Keratinocyte (primary cell): Measurements from ENCODE around the gene RYR1. TPM values are rescaled to one million over a fixed set of nuclear protein-coding genes. Genes with fewer than 3 reads are reported as not detected.

Source experiments
- DNase-seq: peaks from one replicate; pipeline ENCODE4 v3.0.0-alpha.2; 2011; ENCODE audit warnings: low read depth, missing footprints, low spot score
- FAIRE-seq: peaks from 2 replicates; lab custom pipeline; 2011; peaks lifted over from hg19 to GRCh38; lab: Jason Lieb, UNC
- H2AFZ ChIP-seq: 2 replicates; pipeline ENCODE4 v1.6.0; 2012; ENCODE audit warnings: low read length, control low read depth, inconsistent platforms; ENCODE audit not compliant: control insufficient read depth
- H3K27ac ChIP-seq: 2 replicates; pipeline ENCODE4 v1.5.1; 2011; ENCODE audit warnings: low read length; ENCODE audit not compliant: control insufficient read depth, insufficient read depth
- H3K27me3 ChIP-seq: 3 replicates; pipeline ENCODE4 v1.6.0; 2011; ENCODE audit warnings: low read length; ENCODE audit not compliant: control insufficient read depth, insufficient read depth; ENCODE audit errors: extremely low read depth
- H3K36me3 ChIP-seq, 2 experiments: 2 replicates in 1 of 2; 3 replicates in 1 of 2; pipeline ENCODE4 v1.5.1; 2011; ENCODE audit warnings: low read length in 2 of 2, mild to moderate bottlenecking in 1 of 2; ENCODE audit not compliant: control insufficient read depth in 2 of 2, insufficient read depth in 2 of 2; ENCODE audit errors: extremely low read depth in 1 of 2
- H3K4me1 ChIP-seq: 3 replicates; pipeline ENCODE4 v1.5.1; 2011; ENCODE audit warnings: low read length; ENCODE audit not compliant: control insufficient read depth, insufficient read depth; ENCODE audit errors: extremely low read depth
- H3K4me2 ChIP-seq: 3 replicates; pipeline ENCODE4 v1.6.0; 2011; ENCODE audit warnings: low read depth, low read length; ENCODE audit not compliant: control insufficient read depth, insufficient read depth; ENCODE audit errors: extremely low read depth
- H3K4me3 ChIP-seq, 3 experiments: fragments of 200-600 bp in 1 of 3; sonication (generic) in 1 of 3; 2 replicates in 2 of 3; 3 replicates in 1 of 3; pipeline ENCODE4 v1.5.1; 2011 to 2016; ENCODE audit warnings: low read length in 3 of 3, mild to moderate bottlenecking in 3 of 3, control low read depth in 2 of 3, inconsistent platforms in 1 of 3, low read depth in 1 of 3, mixed read lengths in 1 of 3, mixed run types in 1 of 3, moderate library complexity in 1 of 3; ENCODE audit not compliant: control insufficient read depth in 2 of 3, insufficient read depth in 2 of 3; ENCODE audit errors: extremely low read depth in 1 of 3
- H3K79me2 ChIP-seq: 2 replicates; pipeline ENCODE4 v1.6.0; 2012; ENCODE audit warnings: low read length; ENCODE audit not compliant: control insufficient read depth, insufficient read depth
- H3K9ac ChIP-seq: 3 replicates; pipeline ENCODE4 v1.6.0; 2011; ENCODE audit warnings: low read length; ENCODE audit not compliant: control insufficient read depth, insufficient read depth; ENCODE audit errors: extremely low read depth
- H3K9me1 ChIP-seq: 3 replicates; pipeline ENCODE4 v1.6.0; 2011; ENCODE audit warnings: low read length; ENCODE audit not compliant: control insufficient read depth, insufficient read depth; ENCODE audit errors: extremely low read depth
- H3K9me3 ChIP-seq: 2 replicates; pipeline ENCODE4 v1.5.1; 2012; ENCODE audit warnings: low read depth, low read length; ENCODE audit not compliant: control insufficient read depth
- H4K20me1 ChIP-seq: 3 replicates; pipeline ENCODE4 v1.6.0; 2011; ENCODE audit warnings: low read length; ENCODE audit not compliant: control insufficient read depth, insufficient read depth; ENCODE audit errors: extremely low read depth
- CTCF ChIP-seq, 3 experiments: IDR thresholded peaks in 1 of 3; conservative IDR thresholded peaks in 1 of 3; optimal IDR thresholded peaks in 1 of 3; 2 replicates in 2 of 3; 3 replicates in 1 of 3; pipeline versions ENCODE3 to v1.5.1; 2011; ENCODE audit warnings: low read length in 3 of 3, mild to moderate bottlenecking in 3 of 3, moderate library complexity in 2 of 3, control low read depth in 1 of 3, inconsistent platforms in 1 of 3; ENCODE audit not compliant: insufficient read depth in 2 of 3; ENCODE audit errors: extremely low read depth in 1 of 3
- EZH2 ChIP-seq: IDR thresholded peaks from one replicate; pipeline ENCODE4 v1.6.1; 2012; ENCODE audit warnings: inconsistent platforms, mild to moderate bottlenecking, low read length, moderate library complexity
- dilution Hi-C: fragments of 300-500 bp; cut with MboI; formaldehyde crosslinking; loops from one replicate; pipeline ENCODE4 v1.7.0; 2020; ENCODE audit warnings: low sequenced_read_pairs; ENCODE audit not compliant: extremely low pct_ligation_motif_present
- polyA plus RNA-seq, 5 experiments: library from polyadenylated mRNA; depleted of rRNA in 3 of 5; stranded (reverse) in 3 of 5; stranded (forward) in 1 of 5; unstranded in 1 of 5; fragments of >200 nt; gene quantifications; 1 replicate in 1 of 5; 2 replicates in 3 of 5; 3 replicates in 1 of 5; pipeline versions ENCODE4 v1.2.1 to v1.2.3, GENCODE V29; 2011 to 2012; ENCODE audit warnings: missing spikeins in 2 of 5, low read depth in 1 of 5, low replicate concordance in 1 of 5

Gene RYR1
- polyA plus RNA-seq, 1 donor (not counting 4 experiments of a cell fraction or from before 2014, with no cell fraction given), result 0.41 TPM

DNA sequence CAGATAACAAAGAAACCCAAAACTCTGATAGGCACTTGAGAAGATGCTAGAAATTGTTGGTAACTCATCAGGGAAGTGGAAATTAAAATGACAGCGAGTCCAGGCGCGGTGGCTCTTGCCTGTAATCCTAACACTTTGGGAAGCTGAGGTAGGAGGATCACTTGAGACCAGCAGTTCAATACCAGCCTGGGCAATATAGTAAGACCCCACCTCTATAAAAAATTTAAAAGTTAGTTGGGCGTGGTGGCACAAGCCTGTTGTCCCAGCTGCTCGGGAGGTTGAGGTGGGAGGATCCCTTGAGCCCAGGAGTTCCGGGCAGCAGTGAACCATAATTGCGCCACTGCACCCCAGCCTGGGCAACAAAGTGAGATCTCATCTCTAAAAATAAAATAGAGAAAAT lies 2.6 kb upstream of the RYR1 start:
- Histone ChIP-seq H3K27me3 (peaks cover 14% of the 10 kb centered on the region), H3K9ac (no peak overlapping the region), H3K4me2 (no peak overlapping the region), H3K27ac (no peak overlapping the region), H3K9me3 (no peaks in the 10 kb centered on the region), H3K4me1 (no peaks in the 10 kb centered on the region), H3K79me2 (no peaks in the 10 kb centered on the region), H3K9me1 (no peaks in the 10 kb centered on the region), H3K36me3 (no peaks in the 10 kb centered on the region), H2AFZ (no peak overlapping the region), H3K4me3 (no peak overlapping the region), H4K20me1 (no peaks in the 10 kb centered on the region)
- no peak for DNase-seq
- FAIRE-seq, result no peak
- no peak for TF ChIP-seq EZH2
- TF ChIP-seq CTCF (optimal IDR thresholded peaks at IDR 0.05 in 1 of 3, IDR thresholded peaks at IDR 0.05 in 1 of 3, conservative IDR thresholded peaks at IDR 0.05 in 1 of 3; ENCODE audit: extremely low read depth in 1 of 3, insufficient read depth in 2 of 3, low read length in 3 of 3), result no peak
- dilution Hi-C loops, result no loop called here

GRCh38 chr19:38434549-38435051 lies 1.1 kb downstream of the RYR1 start:
- H3K4me3 ChIP-seq, result no peak overlapping the region
- dilution Hi-C loops, result no loop called here
- DNase-seq, result no peak

More at GRCh38 chr19:38434549-38435051, 1.1 kb downstream of the RYR1 start:
- no peaks in the 10 kb centered on the region for H3K9me3 ChIP-seq
- no peak for FAIRE-seq
- TF ChIP-seq EZH2 (no peak), CTCF (optimal IDR thresholded peaks at IDR 0.05 in 1 of 3, IDR thresholded peaks at IDR 0.05 in 1 of 3, conservative IDR thresholded peaks at IDR 0.05 in 1 of 3; ENCODE audit: extremely low read depth in 1 of 3, insufficient read depth in 2 of 3, low read length in 3 of 3) (no peak)
- no peak overlapping the region for H3K9ac ChIP-seq
- H3K4me1 ChIP-seq, result no peaks in the 10 kb centered on the region
- H3K27ac ChIP-seq, result no peak overlapping the region
- H3K36me3 ChIP-seq, result no peaks in the 10 kb centered on the region
- no peaks in the 10 kb centered on the region for H3K79me2 ChIP-seq
- H3K9me1 ChIP-seq, result no peaks in the 10 kb centered on the region
- no peaks in the 10 kb centered on the region for H4K20me1 ChIP-seq
- no peak overlapping the region for H3K4me2 ChIP-seq
- peaks cover 14% of the 10 kb centered on the region for H3K27me3 ChIP-seq
- H2AFZ ChIP-seq, result no peak overlapping the region
